Measurements from ENCODE around the gene DNM3. TPM values are rescaled to one million over a fixed set of nuclear protein-coding genes. Genes with fewer than 3 reads are reported as not detected.

Gene DNM3
- total and polyA plus RNA-seq, 2 experiments from 2014 or later: 5.2 to 12.2 TPM

GRCh38 chr1:172085317-172085716, 244.0 kb downstream of the DNM3 start:
- no peak overlapping the region for H3K4me3 Mint-ChIP-seq
- no peaks in the 10 kb centered on the region for H3K79me2 ChIP-seq (replicated peaks; ENCODE audit: insufficient read depth)
- H3K36me3 Mint-ChIP-seq (ENCODE audit: low read depth): no peaks in the 10 kb centered on the region
- no peak overlapping the region for H2AFZ ChIP-seq
- no peak for DNase-seq (ENCODE audit: low spot score)
- no peak overlapping the region for H3K4me3 ChIP-seq
- TF ChIP-seq EZH2phosphoT487 (IDR thresholded peaks at IDR 0.05; ENCODE audit: unreplicated experiment): no peak
- no peak for TF ChIP-seq ZNF114 (CRISPR knock-in tag; IDR thresholded peaks at IDR 0.05)
- TF ChIP-seq, protein P1, sequence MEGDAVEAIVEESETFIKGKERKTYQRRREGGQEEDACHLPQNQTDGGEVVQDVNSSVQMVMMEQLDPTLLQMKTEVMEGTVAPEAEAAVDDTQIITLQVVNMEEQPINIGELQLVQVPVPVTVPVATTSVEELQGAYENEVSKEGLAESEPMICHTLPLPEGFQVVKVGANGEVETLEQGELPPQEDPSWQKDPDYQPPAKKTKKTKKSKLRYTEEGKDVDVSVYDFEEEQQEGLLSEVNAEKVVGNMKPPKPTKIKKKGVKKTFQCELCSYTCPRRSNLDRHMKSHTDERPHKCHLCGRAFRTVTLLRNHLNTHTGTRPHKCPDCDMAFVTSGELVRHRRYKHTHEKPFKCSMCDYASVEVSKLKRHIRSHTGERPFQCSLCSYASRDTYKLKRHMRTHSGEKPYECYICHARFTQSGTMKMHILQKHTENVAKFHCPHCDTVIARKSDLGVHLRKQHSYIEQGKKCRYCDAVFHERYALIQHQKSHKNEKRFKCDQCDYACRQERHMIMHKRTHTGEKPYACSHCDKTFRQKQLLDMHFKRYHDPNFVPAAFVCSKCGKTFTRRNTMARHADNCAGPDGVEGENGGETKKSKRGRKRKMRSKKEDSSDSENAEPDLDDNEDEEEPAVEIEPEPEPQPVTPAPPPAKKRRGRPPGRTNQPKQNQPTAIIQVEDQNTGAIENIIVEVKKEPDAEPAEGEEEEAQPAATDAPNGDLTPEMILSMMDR (conservative IDR thresholded peaks at IDR 0.05; ENCODE audit: low read depth in 2 of 2): no peak
- TF ChIP-seq ZNF331 (CRISPR knock-in tag; IDR thresholded peaks at IDR 0.05; ENCODE audit: low read depth): no peak
- TF ChIP-seq NANOG (IDR thresholded peaks at IDR 0.05; ENCODE audit: borderline replicate concordance): no peak
- no peak for TF ChIP-seq STAT1 (IDR thresholded peaks at IDR 0.05; ENCODE audit: unreplicated experiment)
- TF ChIP-seq, protein P2, sequence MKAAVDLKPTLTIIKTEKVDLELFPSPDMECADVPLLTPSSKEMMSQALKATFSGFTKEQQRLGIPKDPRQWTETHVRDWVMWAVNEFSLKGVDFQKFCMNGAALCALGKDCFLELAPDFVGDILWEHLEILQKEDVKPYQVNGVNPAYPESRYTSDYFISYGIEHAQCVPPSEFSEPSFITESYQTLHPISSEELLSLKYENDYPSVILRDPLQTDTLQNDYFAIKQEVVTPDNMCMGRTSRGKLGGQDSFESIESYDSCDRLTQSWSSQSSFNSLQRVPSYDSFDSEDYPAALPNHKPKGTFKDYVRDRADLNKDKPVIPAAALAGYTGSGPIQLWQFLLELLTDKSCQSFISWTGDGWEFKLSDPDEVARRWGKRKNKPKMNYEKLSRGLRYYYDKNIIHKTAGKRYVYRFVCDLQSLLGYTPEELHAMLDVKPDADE (IDR thresholded peaks at IDR 0.05): no peak
- no peaks in the 10 kb centered on the region for H3K27me3 ChIP-seq (ENCODE audit: insufficient read depth)
- no peaks in the 10 kb centered on the region for H3K27me3 Mint-ChIP-seq (ENCODE audit: insufficient read depth, low read depth, poor library complexity)
- no peak for ATAC-seq
- no peak overlapping the region for H3K4me2 ChIP-seq
- no peaks in the 10 kb centered on the region for H3K36me3 ChIP-seq (ENCODE audit: insufficient read depth)
- no peaks in the 10 kb centered on the region for H3K9me3 Mint-ChIP-seq
- no peaks in the 10 kb centered on the region for H3K9me2 ChIP-seq (ENCODE audit: insufficient read depth)
- H3K4me1 Mint-ChIP-seq: peaks cover 10% of the 10 kb centered on the region
- H3K27ac Mint-ChIP-seq: no peak overlapping the region
- H3K4me1 ChIP-seq (ENCODE audit: insufficient read depth): no peaks in the 10 kb centered on the region
- no peaks in the 10 kb centered on the region for H3F3A ChIP-seq (replicated peaks; ENCODE audit: low read depth)
- H3K27ac ChIP-seq (ENCODE audit: low read depth): no peak overlapping the region
- no peaks in the 10 kb centered on the region; the same call in 1 of the 2 replicates for H4K20me1 ChIP-seq (replicated peaks; ENCODE audit: insufficient read depth)

- ATAC-seq (no peak), DNase-seq (ENCODE audit: low spot score) (no peak)
- H3K4me3 Mint-ChIP-seq: no peak overlapping the region
- H3K27ac Mint-ChIP-seq: no peak overlapping the region
- no peaks in the 10 kb centered on the region; the same call in 1 of the 2 replicates for H4K20me1 ChIP-seq (replicated peaks; ENCODE audit: insufficient read depth)
- H3K9me2 ChIP-seq (ENCODE audit: insufficient read depth): no peaks in the 10 kb centered on the region
- H2AFZ ChIP-seq: no peak overlapping the region
- TF ChIP-seq REST (IDR thresholded peaks at IDR 0.05; ENCODE audit: unreplicated experiment) (no peak), NANOG (IDR thresholded peaks at IDR 0.05; ENCODE audit: borderline replicate concordance) (no peak)
- TF ChIP-seq, protein P2 (IDR thresholded peaks at IDR 0.05): no peak
- H3K27me3 ChIP-seq (ENCODE audit: insufficient read depth): no peaks in the 10 kb centered on the region
- no peak overlapping the region for H3K4me2 ChIP-seq
- H3K79me2 ChIP-seq (replicated peaks; ENCODE audit: insufficient read depth): no peaks in the 10 kb centered on the region
- no peaks in the 10 kb centered on the region for H3K36me3 Mint-ChIP-seq (ENCODE audit: low read depth)
- H3K4me1 ChIP-seq (ENCODE audit: insufficient read depth): no peaks in the 10 kb centered on the region
- no peak overlapping the region for H3K27ac ChIP-seq (ENCODE audit: low read depth)
- H3F3A ChIP-seq (replicated peaks; ENCODE audit: low read depth): no peaks in the 10 kb centered on the region
- H3K27me3 Mint-ChIP-seq (ENCODE audit: insufficient read depth, low read depth, poor library complexity): no peaks in the 10 kb centered on the region
- no peak overlapping the region for H3K4me3 ChIP-seq
- H3K9me3 Mint-ChIP-seq: no peaks in the 10 kb centered on the region
- H3K4me1 Mint-ChIP-seq: peaks cover 14% of the 10 kb centered on the region
- no peaks in the 10 kb centered on the region for H3K36me3 ChIP-seq (ENCODE audit: insufficient read depth)
Observed at GRCh38 chr1:172086137-172086536, 244.8 kb downstream of the DNM3 start.
